GM10266 (cell line): ENCODE data around the gene SLC28A2.
"Not testable (repeated sequence)": the region's sequence is repeated elsewhere in the genome, so short reads cannot be mapped to it uniquely, and the experiment has no call there.

ENCODE experiments used
- DNase-seq: peaks from one replicate; pipeline ENCODE4 v3.0.0; 2012; ENCODE audit errors: extremely low spot score
- TF ChIP-seq, protein P1 (sequence below): IDR thresholded peaks from 2 replicates; pipeline ENCODE4 v1.5.1; 2012; ENCODE audit warnings: mild to moderate bottlenecking, low read depth; ENCODE audit not compliant: control insufficient read depth, insufficient read depth; ENCODE audit errors: missing control alignments

SLC28A2 gene

DNA sequence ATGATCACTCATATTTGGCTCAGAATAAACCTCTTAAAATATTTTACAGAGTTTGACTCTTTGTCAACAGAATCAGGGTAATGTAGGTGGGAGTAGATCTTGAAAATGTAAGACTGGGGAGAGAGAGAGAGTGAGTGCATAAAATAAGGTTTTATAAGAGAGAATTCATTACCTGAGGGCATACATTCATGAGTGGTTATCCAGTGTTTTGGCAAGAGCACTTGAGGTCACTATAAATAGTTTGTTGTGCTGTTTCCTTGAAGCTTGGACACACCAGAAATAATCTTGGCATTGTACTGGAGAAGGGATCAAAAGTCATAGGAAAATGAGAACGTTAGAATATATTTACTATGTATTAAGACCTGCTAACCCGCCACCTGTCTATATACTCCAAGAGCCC is 33.4 kb downstream of the SLC28A2 start:
- TF ChIP-seq, protein P1, sequence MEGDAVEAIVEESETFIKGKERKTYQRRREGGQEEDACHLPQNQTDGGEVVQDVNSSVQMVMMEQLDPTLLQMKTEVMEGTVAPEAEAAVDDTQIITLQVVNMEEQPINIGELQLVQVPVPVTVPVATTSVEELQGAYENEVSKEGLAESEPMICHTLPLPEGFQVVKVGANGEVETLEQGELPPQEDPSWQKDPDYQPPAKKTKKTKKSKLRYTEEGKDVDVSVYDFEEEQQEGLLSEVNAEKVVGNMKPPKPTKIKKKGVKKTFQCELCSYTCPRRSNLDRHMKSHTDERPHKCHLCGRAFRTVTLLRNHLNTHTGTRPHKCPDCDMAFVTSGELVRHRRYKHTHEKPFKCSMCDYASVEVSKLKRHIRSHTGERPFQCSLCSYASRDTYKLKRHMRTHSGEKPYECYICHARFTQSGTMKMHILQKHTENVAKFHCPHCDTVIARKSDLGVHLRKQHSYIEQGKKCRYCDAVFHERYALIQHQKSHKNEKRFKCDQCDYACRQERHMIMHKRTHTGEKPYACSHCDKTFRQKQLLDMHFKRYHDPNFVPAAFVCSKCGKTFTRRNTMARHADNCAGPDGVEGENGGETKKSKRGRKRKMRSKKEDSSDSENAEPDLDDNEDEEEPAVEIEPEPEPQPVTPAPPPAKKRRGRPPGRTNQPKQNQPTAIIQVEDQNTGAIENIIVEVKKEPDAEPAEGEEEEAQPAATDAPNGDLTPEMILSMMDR = no peak

DNA sequence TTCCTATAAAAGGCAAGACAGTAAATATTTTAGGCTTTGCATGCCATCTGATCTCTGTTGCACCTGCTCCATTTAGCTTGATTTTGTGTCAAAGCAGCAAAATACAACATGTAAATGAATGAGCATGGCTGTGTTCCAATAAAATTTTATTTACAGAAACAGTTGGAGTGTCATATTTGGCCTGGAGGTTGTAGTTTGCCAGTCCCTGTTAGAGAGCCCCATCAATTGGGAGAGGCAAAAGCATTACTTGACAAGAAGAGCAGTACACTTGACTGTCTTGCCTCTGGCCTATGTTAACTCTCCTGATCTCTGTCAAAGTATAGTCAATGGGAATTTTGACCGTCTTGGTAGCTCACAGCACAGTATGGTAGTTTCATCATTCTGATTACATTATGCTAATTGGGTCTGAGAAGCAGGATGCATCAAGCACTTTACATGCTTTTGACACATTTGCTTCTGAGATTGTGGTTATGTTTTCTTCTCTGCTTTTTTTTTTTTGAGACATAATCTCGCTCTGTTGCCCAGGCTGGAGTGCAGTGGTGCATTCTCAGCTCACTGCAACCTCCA is 35.4 kb downstream of the SLC28A2 start:
- TF ChIP-seq, protein P1 = no peak
- DNase-seq = no peak

More for the DNA sequence above, 33.4 kb downstream of the SLC28A2 start:
- no peak for DNase-seq

DNA sequence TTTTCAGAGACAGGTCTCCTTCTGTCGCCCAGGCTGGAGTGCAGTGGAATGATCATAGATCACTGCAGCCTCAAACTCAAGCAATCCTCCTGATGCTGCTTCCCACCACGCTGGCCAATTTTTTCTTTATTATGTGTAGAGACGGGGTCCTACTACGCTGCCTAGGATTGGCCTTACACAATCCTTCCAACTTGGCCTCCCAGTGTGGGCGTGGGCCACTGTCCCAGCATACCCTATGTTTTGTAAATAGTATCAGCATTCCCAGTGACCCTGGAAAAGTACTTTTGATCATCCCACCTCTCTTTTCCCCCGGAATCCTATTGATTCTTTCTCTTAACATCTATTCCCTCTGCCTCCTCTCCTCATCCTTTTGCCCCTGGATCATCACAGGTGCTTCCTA is 36.9 kb downstream of the SLC28A2 start:
- TF ChIP-seq, protein P1 = no peak
- DNase-seq = no peak

DNA sequence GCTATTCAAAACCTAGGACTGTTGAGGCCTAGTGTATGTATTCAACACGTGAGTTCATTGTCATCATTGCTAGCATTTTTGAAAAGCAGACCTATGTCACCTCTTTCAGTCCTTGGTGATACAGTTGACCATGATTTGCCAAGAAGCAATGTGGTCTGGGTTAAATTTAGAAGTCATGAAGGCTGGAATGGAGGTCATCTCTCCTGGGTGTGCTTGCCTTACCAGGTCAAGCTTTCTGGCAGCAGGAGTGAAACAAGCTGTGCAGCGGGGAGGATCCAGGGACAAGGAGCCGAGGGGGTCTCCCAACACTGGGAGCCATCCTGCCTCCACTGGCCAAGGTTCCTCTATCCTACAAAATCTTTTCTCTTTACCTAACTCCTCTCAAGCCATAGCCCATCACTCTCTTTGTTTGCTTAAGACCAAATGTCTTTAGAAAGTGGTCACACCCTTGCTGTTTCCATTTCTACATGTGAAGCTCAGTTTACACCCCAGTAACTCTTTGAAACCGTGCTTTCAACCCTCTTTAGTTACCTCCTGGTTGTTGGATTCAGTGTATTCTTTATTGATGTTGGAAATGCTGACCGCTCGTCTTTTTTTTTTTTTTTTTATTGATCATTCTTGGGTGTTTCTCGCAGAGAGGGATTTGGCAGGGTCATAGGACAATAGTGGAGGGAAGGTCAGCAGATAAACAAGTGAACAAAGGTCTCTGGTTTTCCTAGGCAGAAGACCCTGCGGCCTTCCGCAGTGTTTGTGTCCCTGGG is 40.0 kb downstream of the SLC28A2 start:
- no peak for DNase-seq
- TF ChIP-seq, protein P1 = no peak

DNA sequence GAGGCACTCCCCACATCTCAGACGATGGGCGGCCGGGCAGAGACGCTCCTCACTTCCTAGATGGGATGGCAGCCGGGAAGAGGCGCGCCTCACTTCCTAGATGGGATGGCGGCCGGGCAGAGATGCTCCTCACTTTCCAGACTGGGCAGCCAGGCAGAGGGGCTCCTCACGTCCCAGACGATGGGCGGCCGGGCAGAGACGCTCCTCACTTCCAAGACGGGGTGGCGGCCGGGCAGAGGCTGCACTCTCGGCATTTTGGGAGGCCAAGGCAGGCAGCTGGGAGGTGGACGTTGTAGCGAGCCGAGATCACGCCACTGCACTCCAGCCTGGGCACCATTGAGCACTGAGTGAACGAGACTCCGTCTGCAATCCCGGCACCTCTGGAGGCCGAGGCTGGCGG is 41.3 kb downstream of the SLC28A2 start:
- not testable (repeated sequence) for DNase-seq

DNA sequence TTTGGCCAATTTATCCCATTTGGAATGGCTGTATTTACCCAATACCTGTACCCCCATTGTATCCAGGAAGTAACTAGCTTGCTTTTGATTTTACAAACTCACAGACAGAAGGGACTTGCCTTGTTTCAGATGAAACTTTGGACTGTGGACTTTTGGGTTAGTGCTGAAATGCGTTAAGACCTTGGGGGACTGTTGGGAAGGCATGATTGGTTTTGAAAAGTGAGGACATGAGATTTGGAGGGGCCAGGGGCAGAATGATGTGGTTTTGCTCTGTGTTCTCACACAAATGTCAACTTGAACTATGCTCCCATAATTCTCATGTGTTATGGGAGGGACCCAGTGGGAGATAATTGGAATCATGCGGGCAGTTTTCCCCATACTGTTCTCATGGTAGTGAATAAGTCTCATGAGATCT is 46.9 kb downstream of the SLC28A2 start:
- DNase-seq = not testable (repeated sequence)

DNA sequence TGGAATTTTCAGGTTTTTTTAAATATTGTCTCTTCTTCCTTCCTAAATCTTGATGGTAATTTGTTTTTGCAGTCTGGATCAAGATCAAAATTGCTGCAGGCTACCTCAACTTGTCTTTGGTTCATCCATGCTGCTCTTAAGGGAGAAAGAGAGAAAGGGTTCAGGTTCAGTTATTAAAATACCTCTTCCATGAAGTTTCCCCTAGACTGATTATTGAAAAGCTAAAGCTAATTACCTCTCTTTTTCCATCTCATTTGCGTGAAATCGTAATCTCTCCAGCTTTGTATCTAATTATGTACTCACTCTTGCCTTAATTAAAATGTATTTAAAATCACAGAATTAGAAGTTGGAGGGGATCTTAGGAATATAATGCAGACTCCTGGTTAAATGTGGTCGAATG is 52.7 kb downstream of the SLC28A2 start:
- TF ChIP-seq, protein P1 = no peak
- no peak for DNase-seq

DNA sequence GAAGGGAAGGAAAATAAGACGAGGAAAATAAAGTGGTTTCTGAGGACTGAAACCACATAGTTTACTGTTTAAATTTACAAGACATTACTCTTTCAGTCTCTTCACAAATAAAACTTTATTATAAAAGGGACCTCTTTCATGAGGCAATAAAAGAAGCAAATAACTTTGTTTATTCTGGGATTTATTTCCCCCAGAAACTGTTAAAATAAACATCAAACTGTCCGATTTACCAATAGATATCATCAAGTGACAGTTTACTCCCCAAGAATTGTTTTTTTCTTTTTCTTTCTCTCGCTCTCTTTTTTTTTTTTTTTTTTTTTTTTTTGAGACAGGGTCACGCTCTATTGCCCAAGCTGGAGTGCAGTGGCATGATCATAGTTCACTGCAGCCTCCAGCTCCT is 54.1 kb downstream of the SLC28A2 start:
- DNase-seq = no peak
- TF ChIP-seq, protein P1 = no peak
